K562 (cell line): ENCODE measurements around the gene ASPG. TPM values are rescaled to one million over a fixed set of nuclear protein-coding genes. Genes with fewer than 3 reads are reported as not detected.

Experiments used
- ATAC-seq: fragments of 200-7000 bp; cut with Tn5 transposase; 3 replicates; pipeline ENCODE4 v1.9.1; 2020; ENCODE audit warnings: moderate library complexity
- BruUV-seq: library from RNA; stranded (reverse); fragments of 400-500 nt; replicated peaks from 2 replicates; lab custom pipeline; 2021; lab: Mats Ljungman, UMichigan
- CTCF ChIA-PET: fragments of 300-600 bp; formaldehyde crosslinking; extraction: SDS; loops from one replicate; lab custom pipeline; 2021; ENCODE audit warnings: low intra/inter-chr PET ratio; lab: Yijun Ruan, JAX
- POLR2A ChIA-PET: fragments of 300-600, 350-650 bp; sonication (Branson Sonifier 250); formaldehyde crosslinking; extraction: SDS; loops from one replicate; lab custom pipeline; 2021; ENCODE audit warnings: antibody characterized with exemption, inconsistent platforms; lab: Yijun Ruan, JAX
- DNase-seq, 4 experiments: peaks; one replicate each; pipeline versions ENCODE4 v3.0.0 to v3.0.0-alpha.2; 2011 to 2018; ENCODE audit warnings: low spot score in 3 of 4, mixed read lengths in 3 of 4; ENCODE audit errors: extremely low read depth in 1 of 4
- FAIRE-seq: peaks from 2 replicates; lab custom pipeline; 2011; peaks lifted over from hg19 to GRCh38; lab: Jason Lieb, UNC
- H2AFZ ChIP-seq: 2 replicates; pipeline ENCODE4 v1.6.0; 2011; ENCODE audit warnings: low read depth, low read length, control low read depth, inconsistent platforms
- H3K27ac ChIP-seq: fragments of 200-600 bp; 3 replicates; pipeline ENCODE4 v1.8.0; 2011; ENCODE audit warnings: low read depth, mild to moderate bottlenecking, control low read depth, inconsistent platforms, low read length, moderate library complexity, mixed read lengths; ENCODE audit errors: extremely low read depth
- H3K27me3 ChIP-seq, 2 experiments: fragments of 300-600 bp in 1 of 2; 2 replicates in 1 of 2; 3 replicates in 1 of 2; pipeline versions ENCODE4 v1.6.0 to v1.8.0; 2011; ENCODE audit warnings: inconsistent platforms in 2 of 2, low read length in 2 of 2, mild to moderate bottlenecking in 1 of 2, mixed read lengths in 1 of 2, moderate library complexity in 1 of 2; ENCODE audit not compliant: control insufficient read depth in 2 of 2, insufficient read depth in 2 of 2
- H3K36me3 ChIP-seq: fragments of 300-600 bp; 3 replicates; pipeline ENCODE4 v1.8.0; 2011; ENCODE audit warnings: mild to moderate bottlenecking, low read length, inconsistent platforms; ENCODE audit not compliant: control insufficient read depth, insufficient read depth
- H3K4me1 ChIP-seq, 2 experiments: fragments of 200-600 bp in 1 of 2; replicated peaks in 1 of 2; 2 replicates in 1 of 2; 3 replicates in 1 of 2; pipeline versions ENCODE4 v1.5.1 to v1.8.0; 2011; ENCODE audit warnings: inconsistent platforms in 2 of 2, low read length in 2 of 2, mild to moderate bottlenecking in 1 of 2, mixed read lengths in 1 of 2, moderate library complexity in 1 of 2; ENCODE audit not compliant: control insufficient read depth in 2 of 2, insufficient read depth in 2 of 2
- H3K4me2 ChIP-seq: 2 replicates; pipeline ENCODE4 v1.6.1; 2011; ENCODE audit warnings: low read length, control low read depth, inconsistent platforms, mixed read lengths; ENCODE audit not compliant: insufficient read depth
- H3K4me3 ChIP-seq: fragments of 200-600 bp; sonication (generic), shearing (Covaris generic); 2 replicates; pipeline ENCODE4 v1.5.1; 2016; ENCODE audit warnings: control low read depth, inconsistent platforms
- H3K79me2 ChIP-seq: fragments of 200-600 bp; 3 replicates; pipeline ENCODE4 v1.8.0; 2011; ENCODE audit warnings: low read length, inconsistent platforms; ENCODE audit not compliant: control insufficient read depth, insufficient read depth
- H3K9ac ChIP-seq, 2 experiments: 2 replicates each; pipeline versions ENCODE4 v1.6.0 to v1.6.1; 2011; ENCODE audit warnings: low read depth in 2 of 2, low read length in 2 of 2, control low read depth in 1 of 2, inconsistent platforms in 1 of 2, mild to moderate bottlenecking in 1 of 2, mixed read lengths in 1 of 2; ENCODE audit not compliant: insufficient read depth in 1 of 2
- H3K9me1 ChIP-seq: one replicate; pipeline ENCODE4 v1.6.0; 2011; ENCODE audit warnings: inconsistent platforms, mild to moderate bottlenecking, low read length, moderate library complexity; ENCODE audit not compliant: control insufficient read depth, insufficient read depth
- H3K9me3 ChIP-seq: replicated peaks from 2 replicates; pipeline ENCODE4 v1.5.1; 2011; ENCODE audit warnings: low read depth, low read length, inconsistent platforms; ENCODE audit not compliant: control insufficient read depth, insufficient read depth
- H4K20me1 ChIP-seq: replicated peaks from 2 replicates; pipeline ENCODE4 v1.6.1; 2011; ENCODE audit warnings: low read length, inconsistent platforms, mixed read lengths; ENCODE audit not compliant: control insufficient read depth, insufficient read depth
- CBX2 ChIP-seq: fragments of 200-600 bp; sonication (generic); IDR thresholded peaks from one replicate; pipeline ENCODE4 v1.6.1; 2012; ENCODE audit warnings: mild to moderate bottlenecking, low read length, inconsistent platforms; ENCODE audit not compliant: insufficient read depth, poor library complexity, severe bottlenecking
- GATAD2B ChIP-seq: fragments of 450-650 bp; IDR thresholded peaks from 2 replicates; pipeline ENCODE4 v1.6.1; 2017; ENCODE audit warnings: mild to moderate bottlenecking, borderline replicate concordance
- HNRNPL ChIP-seq: fragments of 200-400 bp; formaldehyde crosslinking; IDR thresholded peaks from 2 replicates; pipeline ENCODE4 v1.6.1; 2017; ENCODE audit warnings: low read depth, mild to moderate bottlenecking, low read length
- PRPF4 ChIP-seq: fragments of 200-400 bp; formaldehyde crosslinking; IDR thresholded peaks from one replicate; pipeline ENCODE4 v1.6.1; 2017; ENCODE audit warnings: low read length, low read depth, mild to moderate bottlenecking; ENCODE audit not compliant: insufficient read depth, poor library complexity, severe bottlenecking
- RBM17 ChIP-seq: fragments of 200-400 bp; formaldehyde crosslinking; IDR thresholded peaks from 2 replicates; pipeline ENCODE4 v1.6.1; 2017; ENCODE audit warnings: low read depth, mild to moderate bottlenecking, low read length, borderline replicate concordance
- SRSF3 ChIP-seq: fragments of 200-400 bp; formaldehyde crosslinking; IDR thresholded peaks from 2 replicates; pipeline ENCODE4 v1.6.1; 2016; ENCODE audit warnings: mild to moderate bottlenecking, low read length, moderate library complexity; ENCODE audit not compliant: insufficient read depth
- ZNF165 ChIP-seq: fragments of 250-450 bp; sonication (Bioruptor Pico); IDR thresholded peaks from 2 replicates; pipeline ENCODE4 v1.4.0; 2020; ENCODE audit warnings: borderline replicate concordance
- ZNF699 ChIP-seq: fragments of 250-450 bp; sonication (Bioruptor Pico); IDR thresholded peaks from 2 replicates; pipeline ENCODE4 v1.8.0; 2021; ENCODE audit warnings: mild to moderate bottlenecking, moderate library complexity; ENCODE audit not compliant: insufficient replicate concordance
- WGBS: fragments of 100-300 bp; shearing (Covaris generic); methylation state at CpG from one replicate; pipeline ENCODE4 v1.1.6; 2016; ENCODE audit warnings: low coverage, mixed read lengths; ENCODE audit not compliant: insufficient coverage; ENCODE audit errors: missing lambda C conversion rate; 5-methylcytosine and 5-hydroxymethylcytosine counted together
- in situ Hi-C: fragments of 300-500 bp; cut with MboI; formaldehyde crosslinking; loops from 4 replicates; pipeline ENCODE4 v1.15.0; 2018; ENCODE audit warnings: inconsistent platforms, mixed read lengths
- intact Hi-C: fragments of 100-400 bp; cut with micrococcal nuclease; formaldehyde crosslinking; loops from 2 replicates; pipeline ENCODE4 v1.14.2; 2022
- polyA plus RNA-seq, 8 experiments: library from polyadenylated mRNA; depleted of rRNA in 4 of 8; stranded (reverse) in 5 of 8; unstranded in 3 of 8; fragments of >200 nt; fragmentation: Nextera tagmentation in 2 of 8; fragmentation: Illumina TruSeq in 1 of 8; extraction: Ambion mirVana in 2 of 8; extraction: Trizol in 1 of 8; gene quantifications; 2 replicates each; pipeline versions ENCODE4 v1.2.1 to v1.2.3, GENCODE V29; 2011 to 2014; ENCODE audit warnings: inconsistent platforms in 1 of 8, missing spikeins in 1 of 8
- total RNA-seq, 7 experiments: library from RNA; depleted of rRNA in 6 of 7; stranded (reverse); fragments of >200 nt in 6 of 7; fragmentation: Illumina TruSeq in 2 of 7; extraction: Trizol in 2 of 7; gene quantifications; 2 replicates each; pipeline versions ENCODE4 v1.2.1 to v1.2.3, GENCODE V29; 2011 to 2021; ENCODE audit warnings: low replicate concordance in 1 of 7

Gene ASPG
- total and polyA plus RNA-seq, 9 of the 15 experiments (the other 6 are each of a cell fraction or from before 2014, with no cell fraction given): 0.18 TPM; not detected in 8

- intact Hi-C loops: no loop called here
- FAIRE-seq (no peak), DNase-seq (no peak), ATAC-seq (no peak)
- 4% methylated on average over 6 of the region's 16 CpGs for WGBS
- ChIA-PET CTCF (no interaction called here), POLR2A (no interaction called here)
- peaks cover 0 to 5% of the 10 kb centered on the region in 2 experiments; a peak in 2 of 5 replicates for H3K4me1 ChIP-seq
- H3K9ac ChIP-seq: no peak overlapping the region
- H3K9me1 ChIP-seq: no peaks in the 10 kb centered on the region
- no peaks in the 10 kb centered on the region for H3K36me3 ChIP-seq
- TF ChIP-seq GATAD2B: no peak
- TF ChIP-seq ZNF699 (CRISPR knock-in tag): no peak
- no peak for TF ChIP-seq RBM17
- TF ChIP-seq SRSF3: no peak
- no peak for TF ChIP-seq PRPF4
- TF ChIP-seq HNRNPL: no peak
- TF ChIP-seq ZNF165 (CRISPR knock-in tag): no peak
- no peak for TF ChIP-seq CBX2
- H3K79me2 ChIP-seq: no peaks in the 10 kb centered on the region
- H3K27ac ChIP-seq: no peak overlapping the region
- no peak overlapping the region for H3K4me2 ChIP-seq
- no peaks in the 10 kb centered on the region for H3K9me3 ChIP-seq
- H3K4me3 ChIP-seq: no peak overlapping the region
- no peak overlapping the region for H2AFZ ChIP-seq
- BruUV-seq: no TSS peak
- H4K20me1 ChIP-seq: no peaks in the 10 kb centered on the region
- H3K27me3 ChIP-seq: peaks cover 0 to 25% of the 10 kb centered on the region in 2 experiments; a peak in 1 of 5 replicates
- in situ Hi-C loops: no loop called here
Measured at GRCh38 chr14:104101651-104102281, 16.3 kb downstream of the ASPG start.
